H9 (cell line): Measurements from ENCODE around the gene THBS2. TPM values are rescaled to one million over a fixed set of nuclear protein-coding genes. Genes with fewer than 3 reads are reported as not detected.
A peak's percentile ranks its signal among the peaks of the same experiment; 100 is the strongest.

Experiments
- DNase-seq: peaks from one replicate; pipeline ENCODE4 v3.0.0-alpha.2; 2017
- H2AFZ ChIP-seq: one replicate; pipeline ENCODE4 v1.6.1; 2013; ENCODE audit warnings: mild to moderate bottlenecking, low read length, control low read depth, moderate library complexity
- H2AK5ac ChIP-seq: 2 replicates; pipeline ENCODE4 v1.6.1; 2013; ENCODE audit warnings: low read length, control low read depth, mixed read lengths; ENCODE audit not compliant: insufficient read length
- H2BK120ac ChIP-seq: one replicate; pipeline ENCODE4 v1.6.1; 2013; ENCODE audit warnings: low read depth, mild to moderate bottlenecking, low read length, control low read depth, inconsistent platforms; ENCODE audit not compliant: poor library complexity, severe bottlenecking
- H2BK12ac ChIP-seq: 2 replicates; pipeline ENCODE4 v1.6.1; 2013; ENCODE audit warnings: low read length, control low read depth, mixed read lengths, low read depth; ENCODE audit not compliant: insufficient read length
- H2BK15ac ChIP-seq: 2 replicates; pipeline ENCODE4 v1.6.1; 2013; ENCODE audit warnings: low read depth, low read length, control low read depth
- H2BK20ac ChIP-seq: one replicate; pipeline ENCODE4 v1.6.1; 2013; ENCODE audit warnings: low read depth, mild to moderate bottlenecking, low read length, control low read depth, inconsistent platforms; ENCODE audit not compliant: poor library complexity, severe bottlenecking
- H2BK5ac ChIP-seq: 2 replicates; pipeline ENCODE4 v1.6.1; 2013; ENCODE audit warnings: low read length, control low read depth, mixed read lengths; ENCODE audit not compliant: insufficient read length
- H3K14ac ChIP-seq: 2 replicates; pipeline ENCODE4 v1.6.1; 2013; ENCODE audit warnings: low read length, control low read depth; ENCODE audit not compliant: insufficient read depth
- H3K18ac ChIP-seq: 2 replicates; pipeline ENCODE4 v1.6.1; 2013; ENCODE audit warnings: low read depth, mild to moderate bottlenecking, mixed read lengths, low read length, control low read depth; ENCODE audit not compliant: insufficient read length
- H3K23ac ChIP-seq: 2 replicates; pipeline ENCODE4 v1.6.1; 2013; ENCODE audit warnings: low read length, control low read depth, mixed read lengths, low read depth; ENCODE audit not compliant: insufficient read length
- H3K23me2 ChIP-seq: 2 replicates; pipeline ENCODE4 v1.6.1; 2013; ENCODE audit warnings: low read depth, mild to moderate bottlenecking, mixed read lengths, low read length, control low read depth; ENCODE audit not compliant: insufficient read length, poor library complexity, severe bottlenecking
- H3K27ac ChIP-seq: 2 replicates; pipeline ENCODE4 v1.5.1; 2013; ENCODE audit warnings: low read length, control low read depth, mixed read lengths, low read depth; ENCODE audit not compliant: insufficient read length
- H3K27me3 ChIP-seq: 2 replicates; pipeline ENCODE4 v1.6.1; 2013; ENCODE audit warnings: low read length, control low read depth, inconsistent platforms; ENCODE audit not compliant: insufficient read depth
- H3K4ac ChIP-seq: 2 replicates; pipeline ENCODE4 v1.6.1; 2013; ENCODE audit warnings: low read depth, mild to moderate bottlenecking, control low read depth, inconsistent platforms, low read length, moderate library complexity
- H3K4me1 ChIP-seq: 2 replicates; pipeline ENCODE4 v1.6.1; 2013; ENCODE audit warnings: low read length, control low read depth, inconsistent platforms; ENCODE audit not compliant: insufficient read depth
- H3K4me2 ChIP-seq: 2 replicates; pipeline ENCODE4 v1.6.1; 2013; ENCODE audit warnings: low read length, control low read depth, mixed read lengths; ENCODE audit not compliant: insufficient read length, insufficient read depth
- H3K56ac ChIP-seq: 2 replicates; pipeline ENCODE4 v1.6.1; 2013; ENCODE audit warnings: low read depth, mild to moderate bottlenecking, mixed read lengths, low read length, control low read depth; ENCODE audit not compliant: insufficient read length
- H3K79me1 ChIP-seq: 2 replicates; pipeline ENCODE4 v1.6.1; 2013; ENCODE audit warnings: low read depth, mild to moderate bottlenecking, moderate library complexity, low read length, control low read depth, inconsistent platforms; ENCODE audit not compliant: insufficient read depth, poor library complexity, severe bottlenecking
- H3K79me2 ChIP-seq: 2 replicates; pipeline ENCODE4 v1.6.1; 2013; ENCODE audit warnings: low read length, control low read depth, inconsistent platforms; ENCODE audit not compliant: insufficient read depth
- H3K9ac ChIP-seq: 2 replicates; pipeline ENCODE4 v1.6.1; 2013; ENCODE audit warnings: low read length, control low read depth, mixed read lengths; ENCODE audit not compliant: insufficient read length; ENCODE audit errors: extremely low read depth
- H3K9me3 ChIP-seq: one replicate; pipeline ENCODE4 v1.6.1; 2013; ENCODE audit warnings: low read depth, low read length, inconsistent platforms; ENCODE audit not compliant: control insufficient read depth
- H3T11ph ChIP-seq: one replicate; pipeline ENCODE4 v1.6.1; 2013; ENCODE audit warnings: mild to moderate bottlenecking, low read length, control low read depth, inconsistent platforms
- H4K20me1 ChIP-seq: one replicate; pipeline ENCODE4 v1.6.1; 2013; ENCODE audit not compliant: control insufficient read depth, insufficient read length, insufficient read depth
- H4K5ac ChIP-seq: 2 replicates; pipeline ENCODE4 v1.6.1; 2013; ENCODE audit warnings: low read depth, mild to moderate bottlenecking, mixed read lengths, low read length, control low read depth; ENCODE audit not compliant: insufficient read length
- H4K8ac ChIP-seq: replicated peaks from 2 replicates; pipeline ENCODE4 v1.6.1; 2013; ENCODE audit warnings: low read length, control low read depth, mixed read lengths, low read depth; ENCODE audit not compliant: insufficient read length
- H4K91ac ChIP-seq: 2 replicates; pipeline ENCODE4 v1.6.1; 2013; ENCODE audit warnings: low read depth, mild to moderate bottlenecking, moderate library complexity, mixed read lengths, low read length, control low read depth; ENCODE audit not compliant: insufficient read length
- H3K27ac Mint-ChIP-seq, 3 experiments: 2 replicates in 2 of 3; 3 replicates in 1 of 3; pipeline ENCODE4 v1.8.0; 2020 to 2021; ENCODE audit warnings: mixed read lengths in 3 of 3, mild to moderate bottlenecking in 1 of 3, moderate library complexity in 1 of 3
- H3K27me3 Mint-ChIP-seq: 2 replicates; pipeline ENCODE4 v1.8.0; 2021; ENCODE audit warnings: low read depth, mild to moderate bottlenecking, moderate library complexity, mixed read lengths
- H3K36me3 Mint-ChIP-seq, 3 experiments: 2 replicates in 2 of 3; 3 replicates in 1 of 3; pipeline ENCODE4 v1.8.0; 2020 to 2021; ENCODE audit warnings: low read depth in 3 of 3, mixed read lengths in 3 of 3; ENCODE audit not compliant: insufficient read depth in 1 of 3
- H3K4me1 Mint-ChIP-seq, 2 experiments: 2 replicates each; pipeline ENCODE4 v1.8.0; 2020; ENCODE audit warnings: mixed read lengths in 2 of 2
- H3K4me3 Mint-ChIP-seq, 2 experiments: 2 replicates in 1 of 2; 3 replicates in 1 of 2; pipeline ENCODE4 v1.8.0; 2020 to 2021; ENCODE audit warnings: mild to moderate bottlenecking in 2 of 2, mixed read lengths in 2 of 2, moderate library complexity in 1 of 2
- H3K9me3 Mint-ChIP-seq, 2 experiments: 2 replicates in 1 of 2; 3 replicates in 1 of 2; pipeline ENCODE4 v1.8.0; 2020; ENCODE audit warnings: mild to moderate bottlenecking in 2 of 2, mixed read lengths in 2 of 2, moderate library complexity in 1 of 2
- WGBS: extraction: QIAGEN DNeasy Blood & Tissue Kit; methylation state at CpG from one replicate; pipeline ENCODE4 v1.1.7; 2013; ENCODE audit warnings: missing lambda C conversion rate, low lambda C conversion rate, mixed read lengths; ENCODE audit not compliant: insufficient read length; ENCODE audit errors: extremely low coverage; 5-methylcytosine and 5-hydroxymethylcytosine counted together
- total RNA-seq: library from RNA; stranded (reverse); gene quantifications from 2 replicates; pipeline ENCODE4 v1.2.1, GENCODE V29; 2021
- TF ChIP-seq, protein P1 (sequence below): fragments of 200-600 bp; sonication (generic); conservative IDR thresholded peaks from 3 replicates; pipeline ENCODE4 v1.8.0; 2021; ENCODE audit warnings: antibody characterized with exemption, mild to moderate bottlenecking

THBS2 gene
- total RNA-seq, 1 experiment from 2014 or later = 14.7 TPM

- peaks cover 22 to 31% (median 29%) of the 10 kb centered on the region in 3 experiments for H3K36me3 Mint-ChIP-seq
- Histone ChIP-seq H2BK5ac (no peak overlapping the region), H3K9ac (no peak overlapping the region), H3K27ac (no peak overlapping the region), H2BK20ac (no peak overlapping the region), H3K79me1 (no peaks in the 10 kb centered on the region), H3K4me2 (no peak overlapping the region), H3K14ac (no peak overlapping the region), H4K8ac (no peak overlapping the region), H3K4ac (no peak overlapping the region), H3K27me3 (no peaks in the 10 kb centered on the region), H2BK15ac (no peak overlapping the region), H3T11ph (no peak overlapping the region), H2BK120ac (no peak overlapping the region), H3K56ac (no peak overlapping the region), H3K23ac (no peak overlapping the region), H2BK12ac (no peak overlapping the region), H3K9me3 (no peaks in the 10 kb centered on the region), H3K4me1 (no peaks in the 10 kb centered on the region; the same call in 1 of the 2 replicates), H4K20me1 (no peaks in the 10 kb centered on the region), H3K23me2 (no peaks in the 10 kb centered on the region), H3K18ac (no peak overlapping the region), H2AK5ac (no peak overlapping the region), H2AFZ (no peak overlapping the region), H3K79me2 (no peaks in the 10 kb centered on the region), H4K5ac (no peak overlapping the region), H4K91ac (no peak overlapping the region)
- TF ChIP-seq, protein P1, sequence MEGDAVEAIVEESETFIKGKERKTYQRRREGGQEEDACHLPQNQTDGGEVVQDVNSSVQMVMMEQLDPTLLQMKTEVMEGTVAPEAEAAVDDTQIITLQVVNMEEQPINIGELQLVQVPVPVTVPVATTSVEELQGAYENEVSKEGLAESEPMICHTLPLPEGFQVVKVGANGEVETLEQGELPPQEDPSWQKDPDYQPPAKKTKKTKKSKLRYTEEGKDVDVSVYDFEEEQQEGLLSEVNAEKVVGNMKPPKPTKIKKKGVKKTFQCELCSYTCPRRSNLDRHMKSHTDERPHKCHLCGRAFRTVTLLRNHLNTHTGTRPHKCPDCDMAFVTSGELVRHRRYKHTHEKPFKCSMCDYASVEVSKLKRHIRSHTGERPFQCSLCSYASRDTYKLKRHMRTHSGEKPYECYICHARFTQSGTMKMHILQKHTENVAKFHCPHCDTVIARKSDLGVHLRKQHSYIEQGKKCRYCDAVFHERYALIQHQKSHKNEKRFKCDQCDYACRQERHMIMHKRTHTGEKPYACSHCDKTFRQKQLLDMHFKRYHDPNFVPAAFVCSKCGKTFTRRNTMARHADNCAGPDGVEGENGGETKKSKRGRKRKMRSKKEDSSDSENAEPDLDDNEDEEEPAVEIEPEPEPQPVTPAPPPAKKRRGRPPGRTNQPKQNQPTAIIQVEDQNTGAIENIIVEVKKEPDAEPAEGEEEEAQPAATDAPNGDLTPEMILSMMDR = no peak
- H3K27me3 Mint-ChIP-seq = no peaks in the 10 kb centered on the region; the same call in 1 of the 2 replicates
- no peak for DNase-seq
- 0 out of 4 replicates have a peak, but pooled peaks cover 0 to 4% of the 10 kb centered on the region in 2 experiments for H3K4me1 Mint-ChIP-seq
- H3K27ac Mint-ChIP-seq = 0 out of 7 replicates have a peak overlapping the region, but pooled peaks of 1 of the 3 experiments have one; percentile 62
- no CpG with 5 or more reads among the region's 8 CpGs for WGBS
- peaks cover 0 to 9% of the 10 kb centered on the region in 2 experiments; a peak in 4 of 5 replicates for H3K9me3 Mint-ChIP-seq
- H3K4me3 Mint-ChIP-seq = no peak overlapping the region; a peak in 1 of 5 replicates
These were observed 14.9 kb downstream of the THBS2 start for GRCh38 chr6:169238766-169239165.
